Activated CD4-positive, alpha-beta T cell treated with anti-CD3 and anti-CD28 coated beads for 4 hours (primary cell): ENCODE data around the gene CDH23.

Experiments used
- DNase-seq, 2 donors: peaks; one replicate each; pipeline ENCODE4 v3.0.0-alpha.2; 2020

Gene CDH23

DNA sequence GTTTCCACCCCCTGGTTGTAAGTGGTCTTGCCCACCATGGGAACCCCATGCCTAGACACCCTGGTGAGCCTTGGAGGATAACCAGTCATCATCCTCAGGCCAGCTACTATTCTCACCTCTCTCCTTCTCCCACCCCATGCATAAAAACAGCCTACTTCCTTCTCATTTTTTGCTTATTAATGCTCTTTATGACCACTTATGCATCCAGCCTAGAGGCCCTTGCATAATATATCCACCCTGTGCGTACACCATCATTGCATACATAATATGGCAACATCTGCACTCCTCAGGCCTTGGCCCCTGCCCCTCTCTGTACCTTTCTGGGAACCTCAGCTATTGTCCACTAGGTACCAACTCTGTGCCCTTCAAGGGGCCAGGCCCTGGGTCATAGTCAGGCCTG is 91.0 kb downstream of the CDH23 start:
- no peak for DNase-seq

DNA sequence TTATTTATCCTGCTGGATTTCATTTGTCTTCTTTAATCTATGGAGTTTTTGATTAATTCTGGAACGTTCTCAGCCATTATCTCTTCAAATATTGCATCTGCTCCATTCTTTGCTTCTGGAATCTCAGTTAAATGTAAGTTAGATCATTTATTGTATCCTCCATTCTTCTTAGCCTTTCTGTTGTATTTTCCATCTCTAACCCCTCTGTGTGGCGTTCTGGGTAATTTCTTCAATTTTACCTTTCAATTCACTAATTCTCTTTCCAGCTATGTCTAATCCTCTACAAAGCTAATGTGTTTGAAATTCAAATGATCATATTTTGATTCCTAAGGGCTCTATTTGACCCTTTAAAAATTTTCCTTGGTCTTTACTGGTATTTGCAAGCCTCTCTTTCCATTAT is 92.4 kb downstream of the CDH23 start:
- DNase-seq: no peak

DNA sequence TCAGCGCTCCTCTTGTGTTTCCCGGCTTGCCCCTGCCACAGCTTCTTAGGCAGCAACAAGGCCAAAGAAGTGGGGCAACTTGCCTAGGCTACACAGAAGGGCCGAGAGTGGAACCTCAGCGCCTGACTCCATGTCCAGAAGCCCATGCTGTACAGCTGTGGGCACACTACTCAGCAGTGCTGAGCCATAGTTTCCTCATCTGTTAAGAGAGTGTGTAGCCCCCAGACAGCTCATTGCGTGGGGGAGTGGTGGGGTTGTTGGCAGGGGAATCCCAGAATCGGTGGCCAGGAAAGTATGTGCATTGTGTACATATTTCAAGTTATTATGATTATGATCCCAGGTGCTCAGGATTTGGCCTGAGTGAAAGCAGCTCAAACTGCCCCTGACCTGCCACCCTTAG is 96.2 kb downstream of the CDH23 start:
- no peak for DNase-seq

DNA sequence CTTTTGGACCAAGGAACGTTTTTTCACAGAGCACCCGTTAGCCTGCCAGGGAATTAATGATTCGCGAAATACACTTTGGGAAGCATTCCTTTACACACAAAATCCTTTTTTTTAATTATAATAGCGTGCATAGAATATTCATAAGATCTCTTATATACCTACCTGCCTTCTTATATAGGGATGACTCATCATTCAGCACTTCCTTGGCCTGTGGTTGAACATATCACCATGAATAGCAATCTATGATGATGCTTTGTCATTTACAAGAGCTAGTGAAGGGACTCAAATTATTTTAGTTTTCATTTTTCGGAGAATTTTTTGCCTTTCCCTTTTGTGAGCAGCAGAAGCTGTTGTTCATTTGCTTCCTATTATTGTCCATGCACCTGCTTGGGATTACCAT is 97.0 kb downstream of the CDH23 start:
- DNase-seq: no peak

DNA sequence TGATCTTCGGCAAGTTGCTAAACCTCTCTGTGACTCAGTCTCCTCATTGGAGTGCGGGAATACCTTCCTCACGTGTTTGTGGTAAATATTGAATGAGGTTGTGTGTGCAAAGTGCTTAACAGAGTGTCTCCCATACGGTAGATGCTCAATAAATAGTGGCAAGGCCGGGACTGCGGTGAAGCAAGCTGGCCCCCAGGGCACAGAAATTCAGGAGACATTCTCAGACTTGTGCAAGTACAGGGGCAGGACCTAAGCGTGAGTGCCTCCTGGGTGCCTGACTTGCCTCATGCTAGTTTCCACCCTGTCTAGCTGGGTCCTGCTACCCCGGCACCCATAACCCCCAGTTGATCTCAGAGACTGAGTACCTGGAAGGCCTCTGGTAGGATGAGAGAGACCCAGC is 97.8 kb downstream of the CDH23 start:
- no peak for DNase-seq

DNA sequence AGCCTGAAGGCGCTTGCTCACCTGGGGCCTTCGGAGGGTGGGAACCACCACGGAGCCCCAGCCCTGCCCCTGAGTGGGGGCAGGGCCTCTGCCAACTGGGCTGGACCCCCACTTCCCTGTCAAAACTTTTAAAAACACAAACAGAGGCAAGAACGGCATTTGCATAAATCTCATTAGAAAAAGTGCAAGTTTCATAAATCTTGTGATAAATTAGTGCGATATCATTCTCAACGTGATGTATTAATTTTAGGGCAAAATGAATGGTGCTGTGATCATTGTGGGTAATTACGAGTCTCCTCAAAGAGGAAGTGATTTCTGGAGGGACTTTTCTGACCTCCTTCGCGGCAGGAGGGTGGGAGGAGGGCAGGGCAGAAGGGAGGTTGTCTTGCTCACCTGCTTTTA is 98.3 kb downstream of the CDH23 start:
- DNase-seq: no peak

DNA sequence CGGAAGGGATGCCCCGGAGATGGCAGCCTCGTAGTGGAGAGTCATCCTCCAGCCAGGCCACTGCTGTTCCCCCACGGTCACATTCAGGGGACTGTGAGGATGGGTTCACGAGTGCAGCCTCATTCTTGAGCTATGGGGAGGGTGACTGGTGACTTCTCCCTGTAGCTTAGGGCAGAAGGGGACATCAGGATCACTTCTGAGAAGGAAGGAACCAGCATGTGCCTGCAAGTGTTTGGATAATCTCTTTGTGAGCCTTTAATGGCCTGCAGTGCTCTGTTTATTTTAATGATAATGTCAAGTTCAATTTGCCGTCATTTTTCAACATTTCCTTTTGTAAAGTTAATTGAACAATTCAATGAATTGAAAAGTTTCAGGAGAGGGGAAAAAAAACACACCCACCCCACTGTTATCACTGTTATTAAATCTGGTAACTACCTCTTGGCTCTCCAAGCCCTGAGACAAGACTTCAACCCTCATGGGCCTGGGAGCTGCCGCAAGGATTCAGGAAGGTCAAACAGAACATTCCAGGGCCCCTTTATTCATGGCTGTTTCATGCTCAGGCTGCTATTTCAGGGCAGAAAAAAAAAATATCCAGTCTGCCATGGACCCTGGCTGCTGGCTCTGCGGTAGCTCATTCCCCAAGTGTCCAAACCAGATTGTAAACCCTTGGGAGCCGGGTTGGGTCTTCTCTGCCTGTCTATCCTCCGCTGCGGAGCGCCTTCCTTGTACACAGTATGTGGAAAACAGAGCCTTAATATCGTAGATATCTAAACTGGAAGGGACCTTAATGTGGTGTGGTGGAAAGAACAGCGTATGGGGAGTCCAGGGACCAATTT is 100.4 kb downstream of the CDH23 start:
- DNase-seq: no peak

DNA sequence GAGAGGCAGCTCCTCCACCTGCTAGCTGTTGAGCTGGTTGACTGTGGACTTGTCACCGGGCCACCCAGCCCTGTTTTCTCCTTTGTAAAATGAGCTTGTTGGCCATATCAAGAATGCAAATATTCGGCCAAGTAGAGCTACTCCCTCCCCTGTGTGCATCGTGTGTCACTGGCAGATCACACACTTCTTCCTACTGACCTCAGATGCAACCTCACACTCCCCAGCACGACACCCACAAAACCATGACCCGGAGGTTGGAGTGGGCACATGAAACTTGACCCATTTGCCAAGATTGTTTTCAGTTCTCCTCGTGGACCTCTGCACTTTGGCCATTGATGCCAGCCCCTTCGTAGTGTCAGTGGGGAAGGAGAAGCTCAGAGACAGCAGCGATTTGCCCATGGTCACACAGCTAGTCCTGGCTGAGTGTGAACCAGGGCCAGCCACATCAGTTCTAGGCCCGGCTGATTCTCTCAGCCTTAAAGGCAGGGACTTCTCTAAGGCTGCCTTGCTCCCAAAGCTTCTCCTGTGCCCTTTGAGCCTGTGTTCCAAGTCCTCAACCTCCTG is 101.1 kb downstream of the CDH23 start:
- DNase-seq: no peak

DNA sequence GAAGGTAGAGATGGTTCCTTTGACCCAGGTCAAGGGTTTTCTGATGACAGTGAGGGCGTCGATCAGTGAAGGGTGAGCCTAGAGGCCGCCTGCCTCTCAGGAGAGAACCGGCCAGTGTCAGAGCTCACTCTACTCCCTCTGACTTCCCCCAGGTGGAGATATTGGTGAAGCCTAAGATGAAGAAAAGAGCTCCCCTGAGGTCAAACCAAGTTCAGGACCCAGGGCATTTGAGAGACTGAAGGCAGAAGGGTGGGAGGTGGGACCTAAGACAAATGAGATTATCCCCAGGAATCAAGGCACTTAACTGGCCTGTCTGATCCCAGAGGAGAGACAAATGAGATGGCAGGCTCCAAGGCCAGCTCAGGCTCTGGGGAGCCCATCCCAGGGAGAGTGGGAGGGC is 104.7 kb downstream of the CDH23 start:
- DNase-seq: no peak

DNA sequence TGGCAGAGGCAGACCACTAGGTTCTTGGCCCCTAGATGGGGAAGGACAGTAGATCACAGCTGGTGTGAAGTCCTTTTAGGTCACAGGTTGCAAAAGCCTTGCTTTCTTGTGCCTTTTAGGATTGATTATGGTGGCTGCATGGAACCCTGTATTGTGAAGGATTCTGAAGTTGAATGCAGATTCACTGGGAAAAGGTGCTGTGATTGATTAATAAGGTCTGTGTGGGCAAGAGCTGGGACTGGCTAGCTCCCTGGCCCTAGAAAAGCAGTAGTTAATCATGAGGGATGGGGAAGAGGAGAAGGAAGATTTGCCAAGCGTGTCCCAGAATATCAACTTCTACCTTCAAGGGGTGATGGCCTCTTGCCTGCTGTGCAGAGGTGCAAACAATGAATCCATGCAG is 105.5 kb downstream of the CDH23 start:
- DNase-seq: no peak

DNA sequence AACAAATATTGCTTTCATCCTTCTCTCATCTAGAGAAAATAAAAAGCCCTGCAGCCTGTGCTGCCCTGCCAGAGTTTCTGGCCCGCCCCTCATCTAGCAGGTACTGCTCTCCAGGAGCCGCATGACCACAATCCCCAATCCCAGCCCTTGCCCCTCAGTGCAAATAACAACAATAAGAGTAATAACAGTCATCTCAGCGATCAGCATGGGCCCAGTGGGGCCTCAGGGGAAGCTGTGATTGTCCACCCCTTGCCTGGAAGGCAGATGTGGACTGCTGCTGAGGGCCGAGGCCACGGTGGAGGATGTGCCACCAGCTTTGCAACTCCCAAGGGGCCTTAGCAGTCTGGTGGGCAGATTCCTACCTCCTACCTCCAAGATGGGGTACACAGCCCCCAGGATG is 106.1 kb downstream of the CDH23 start:
- no peak for DNase-seq

DNA sequence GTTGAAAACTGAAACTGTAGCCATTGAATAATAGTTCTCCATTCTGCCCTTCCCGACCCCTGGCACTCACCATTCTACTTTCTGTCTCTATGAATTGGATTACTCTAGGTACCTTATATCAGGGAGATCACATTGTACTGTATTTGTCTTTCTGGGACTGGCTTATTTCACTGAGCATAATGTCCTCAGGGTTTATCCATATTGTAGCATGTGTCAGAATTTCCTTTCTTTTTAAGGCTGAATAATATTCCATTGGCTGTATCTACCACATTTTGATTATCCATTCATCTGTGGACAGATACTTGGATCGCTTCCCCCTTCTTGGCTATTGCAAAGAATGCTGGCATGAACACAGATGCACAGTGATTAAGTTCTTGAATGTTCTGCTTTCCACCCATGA is 107.4 kb downstream of the CDH23 start:
- DNase-seq: no peak

DNA sequence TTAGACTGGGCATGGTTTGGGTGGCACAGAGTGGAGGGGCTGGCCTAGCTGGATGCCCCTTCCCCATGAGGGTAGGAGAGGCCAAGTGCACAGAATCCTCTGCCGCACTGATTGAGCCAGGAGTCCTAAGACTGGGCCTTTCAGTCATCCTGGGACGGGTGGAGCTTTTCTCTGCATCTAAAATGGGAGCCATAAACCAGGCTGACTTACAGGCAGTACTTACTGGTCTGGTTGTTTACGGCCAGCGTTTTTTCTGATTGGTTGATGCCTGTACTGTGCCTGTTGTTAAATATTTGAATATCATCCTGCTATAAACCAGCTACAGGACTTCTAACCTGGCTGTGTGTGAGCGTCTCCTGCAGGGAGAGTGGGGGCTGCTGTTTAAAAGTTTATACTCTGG is 107.8 kb downstream of the CDH23 start:
- no peak for DNase-seq

DNA sequence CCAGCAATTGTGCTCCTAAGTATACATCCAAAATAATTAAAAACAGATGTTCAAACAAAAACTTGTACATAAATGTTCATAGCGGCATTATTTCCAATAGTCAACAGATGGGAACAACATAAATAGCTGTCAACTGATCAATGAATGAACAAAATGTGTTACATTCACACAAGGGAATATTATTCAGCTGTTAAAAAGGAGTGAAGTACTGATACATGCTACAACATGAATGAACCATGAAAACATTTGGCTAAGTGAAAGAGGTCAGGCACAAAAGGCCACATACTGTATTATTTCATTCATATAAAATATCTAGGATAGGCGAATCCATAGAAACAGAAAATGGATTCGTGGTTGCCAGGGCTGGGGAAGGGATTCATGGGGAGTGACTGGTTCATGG is 109.1 kb downstream of the CDH23 start:
- no peak for DNase-seq

DNA sequence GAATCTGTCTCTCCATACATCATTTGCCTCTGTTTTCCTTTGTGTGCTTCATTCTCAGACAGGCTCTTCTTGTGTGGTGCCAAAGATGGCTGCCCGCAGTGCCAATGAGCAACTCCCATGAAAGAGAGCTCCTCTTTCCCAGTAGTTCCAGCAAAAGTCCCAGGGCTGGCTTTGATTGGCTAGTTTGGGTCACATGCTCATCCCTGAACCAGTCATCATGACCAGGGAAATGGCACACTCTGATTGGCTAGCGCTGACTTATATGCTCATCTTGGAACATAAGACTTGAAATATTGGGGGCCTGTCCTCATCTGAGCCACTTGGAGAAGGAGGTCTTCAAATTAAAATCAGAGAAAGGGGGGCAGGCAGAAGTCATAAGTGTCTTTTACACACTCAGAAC is 112.7 kb downstream of the CDH23 start:
- DNase-seq: no peak

DNA sequence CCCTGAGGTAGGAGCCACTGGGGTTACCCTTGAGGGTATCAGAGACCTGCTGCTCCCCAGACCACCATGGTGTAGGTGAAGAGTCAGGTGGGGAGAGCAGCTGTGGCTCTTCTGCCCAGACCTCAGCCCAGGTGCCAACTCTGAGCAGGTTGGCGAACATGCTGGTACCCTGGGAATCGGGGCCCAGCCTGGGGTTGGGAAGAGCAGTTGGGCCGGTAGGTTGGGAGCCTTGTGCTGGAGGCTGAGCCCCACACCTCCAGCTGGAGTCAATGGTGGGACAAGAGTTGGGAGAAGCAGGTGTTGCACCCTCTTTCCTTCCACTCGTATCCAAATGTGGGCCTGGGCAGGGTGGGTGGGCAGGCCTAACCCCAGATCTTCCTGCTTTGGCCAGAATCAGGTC is 114.5 kb downstream of the CDH23 start:
- DNase-seq: no peak

DNA sequence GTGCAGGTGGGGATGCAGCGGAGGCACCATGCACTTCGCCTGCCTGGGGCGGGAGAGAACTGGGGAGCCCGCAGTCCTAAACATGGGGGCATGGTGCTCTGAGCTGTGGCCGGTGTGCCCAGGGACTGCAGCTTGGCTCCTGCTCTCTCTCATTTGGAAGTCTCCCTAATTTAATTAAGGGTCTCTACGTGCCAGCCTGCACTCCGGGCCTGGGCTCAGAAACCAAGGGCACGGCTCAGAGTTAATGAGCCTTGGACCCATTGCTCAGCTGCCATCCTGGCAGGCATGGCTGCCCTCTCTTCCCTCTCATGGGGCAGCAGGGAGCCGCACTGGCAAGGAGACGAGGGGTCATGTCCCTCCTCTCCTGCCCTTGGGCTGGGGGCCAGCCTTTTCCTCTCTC is 115.6 kb downstream of the CDH23 start:
- DNase-seq: no peak

DNA sequence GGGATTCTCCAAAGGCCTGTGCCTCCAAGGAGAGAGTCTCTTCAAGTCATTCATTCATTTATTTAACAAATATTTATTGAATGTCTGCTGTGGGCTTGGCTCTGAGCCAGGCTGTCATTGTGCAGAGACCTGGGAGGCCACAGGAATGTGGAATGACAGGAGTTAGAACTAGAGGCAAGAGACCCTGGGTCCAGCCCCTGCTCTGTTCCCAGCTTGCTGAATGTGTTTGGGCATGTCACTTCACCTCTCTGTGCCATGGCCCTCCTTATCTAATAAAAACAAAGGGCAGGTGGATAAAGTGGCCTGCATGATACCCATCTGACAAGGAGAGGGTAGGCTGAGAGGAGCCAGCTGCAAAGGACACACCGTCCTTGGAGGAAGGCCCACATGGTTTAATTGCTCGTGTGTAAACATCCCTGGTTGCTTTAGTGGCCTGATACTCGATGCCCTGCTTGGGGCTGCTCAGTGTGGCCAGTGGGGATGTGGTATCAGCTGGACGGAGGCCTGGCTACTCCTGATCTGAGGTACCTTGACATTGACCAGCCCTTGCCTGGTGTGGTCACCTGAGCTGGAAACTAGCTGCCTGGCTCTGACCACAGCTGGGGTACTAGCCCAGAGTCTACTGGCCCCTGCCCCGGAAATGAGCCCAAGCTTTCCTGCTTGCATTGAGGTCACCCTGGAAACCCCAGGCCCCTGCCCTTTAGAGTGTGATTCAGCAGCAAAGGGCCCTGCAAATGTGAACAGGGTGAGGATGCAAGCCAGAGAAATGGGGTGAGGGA is 116.2 kb downstream of the CDH23 start:
- no peak for DNase-seq

DNA sequence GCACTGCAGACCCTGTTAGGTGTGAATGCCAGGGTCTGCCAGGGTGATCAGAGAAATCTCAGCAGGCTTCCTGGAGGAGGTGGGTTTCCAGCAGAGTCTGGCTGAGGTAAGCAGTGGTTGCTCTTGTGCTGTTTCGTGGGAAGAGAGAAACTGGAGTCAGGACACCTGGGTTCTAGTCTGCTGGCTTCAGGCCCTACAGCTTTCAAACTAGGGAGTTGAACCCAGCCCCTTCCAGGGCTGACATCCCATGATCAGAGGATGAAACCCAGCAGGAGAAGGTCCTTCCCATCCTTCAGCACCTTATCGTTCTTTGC is 116.8 kb downstream of the CDH23 start:
- no peak for DNase-seq

DNA sequence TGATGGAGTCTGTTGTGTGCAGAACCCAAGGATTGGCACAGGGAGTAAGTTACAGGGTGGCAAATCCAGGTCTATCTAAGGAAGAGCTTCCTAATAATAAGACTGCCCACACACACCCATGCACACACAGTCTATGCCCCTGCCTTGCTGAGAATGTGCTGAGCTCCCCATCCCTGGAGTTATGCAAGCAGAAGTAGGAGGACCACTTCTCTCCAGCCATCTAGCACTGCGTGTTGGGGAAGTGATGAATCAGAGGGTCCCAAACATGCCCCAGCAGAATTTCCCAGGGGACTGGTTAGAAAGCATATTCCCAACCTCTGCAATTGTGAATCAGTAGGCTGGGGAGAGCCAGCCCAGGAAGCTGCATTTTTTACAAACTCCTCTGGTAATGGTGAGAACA is 117.2 kb downstream of the CDH23 start:
- DNase-seq: no peak

DNA sequence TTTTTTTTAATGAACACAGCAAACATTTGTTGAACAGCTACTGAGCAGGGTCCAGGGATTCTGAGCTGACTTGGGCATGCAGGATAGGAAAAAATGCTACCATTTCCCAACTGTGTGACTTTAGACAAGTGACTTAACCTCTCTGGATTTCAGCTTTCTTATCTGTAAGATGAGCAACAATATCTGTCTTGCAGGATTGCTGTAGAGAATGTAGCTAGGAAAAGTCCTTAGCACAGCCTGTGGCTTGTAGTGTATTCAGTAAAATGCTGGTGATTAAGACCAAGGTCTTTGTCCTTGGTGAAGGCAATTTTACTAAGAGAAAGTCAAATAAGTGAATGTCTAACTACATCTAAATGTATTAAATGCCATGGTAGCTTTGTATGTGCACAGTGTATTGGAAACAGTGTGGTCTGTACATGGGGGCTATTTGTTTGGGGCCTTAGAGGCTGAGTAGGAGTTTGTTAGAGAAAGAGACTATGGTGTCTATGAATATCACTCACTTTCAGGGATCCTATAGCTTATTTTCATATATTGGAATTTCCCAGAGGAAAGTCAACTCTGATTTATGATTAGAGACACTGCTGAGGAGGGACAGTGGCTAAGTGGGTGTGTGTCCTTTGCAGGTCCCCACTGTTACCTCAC is 118.9 kb downstream of the CDH23 start:
- DNase-seq: no peak

DNA sequence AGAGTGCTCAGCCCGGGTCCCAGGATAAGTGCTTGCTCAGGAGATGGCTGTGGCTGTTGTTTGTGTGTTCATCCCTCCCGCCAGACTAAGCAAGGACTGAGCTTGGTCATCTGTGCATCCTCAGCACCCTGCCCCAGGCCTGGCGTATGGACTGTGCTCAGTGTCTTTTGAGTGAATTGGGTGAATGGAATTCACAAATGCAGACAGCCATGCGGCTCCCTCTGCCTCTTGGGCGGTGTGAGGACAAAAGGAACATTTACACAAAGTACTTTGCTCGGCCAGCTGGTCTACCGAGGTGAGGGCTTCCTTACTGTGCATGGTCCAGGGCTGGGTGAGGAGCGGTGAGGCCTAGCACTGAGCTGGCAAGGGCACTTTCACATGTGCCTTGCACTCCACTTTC is 120.2 kb downstream of the CDH23 start:
- DNase-seq: no peak

DNA sequence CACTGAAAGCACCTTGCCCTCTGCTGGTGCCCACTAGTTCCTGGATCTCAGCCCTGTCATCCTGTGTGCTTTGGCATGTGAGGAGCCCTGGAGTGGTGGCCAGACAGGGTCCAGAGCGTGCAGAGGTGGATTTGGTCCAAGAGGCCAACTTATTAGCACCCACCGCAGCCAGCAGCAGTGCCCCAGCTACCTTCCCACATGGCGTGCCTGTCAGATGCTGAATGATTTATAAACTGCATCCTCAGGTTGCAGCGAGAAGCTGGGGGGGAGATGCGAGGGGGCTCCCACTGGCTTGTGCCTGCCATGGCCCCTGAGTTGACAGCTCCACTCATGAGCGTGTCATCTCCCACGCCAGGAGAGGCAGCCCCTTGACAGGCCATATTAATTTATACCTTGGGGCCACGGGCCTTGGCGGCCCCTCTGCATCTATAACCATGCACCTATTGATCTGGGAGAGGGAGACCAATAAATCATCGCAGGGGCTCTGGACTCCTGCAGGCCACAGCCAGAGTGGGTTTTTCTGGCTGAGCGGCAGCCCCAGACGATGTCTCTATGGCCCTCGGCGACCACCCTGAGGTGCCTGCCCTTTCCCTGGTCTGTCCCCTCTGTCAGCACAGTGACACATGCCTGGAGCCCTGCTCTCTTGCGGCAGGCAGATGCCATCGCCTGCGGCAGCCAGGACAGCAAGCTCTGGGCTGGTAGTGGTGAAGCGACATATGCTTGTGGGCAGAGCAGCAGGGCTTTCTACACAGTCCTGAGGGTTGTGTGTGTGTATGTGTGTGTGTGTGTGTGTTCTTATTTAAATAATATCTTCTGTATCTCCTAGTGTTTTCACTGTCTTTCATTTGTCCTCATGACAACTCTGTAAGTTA is 120.8 kb downstream of the CDH23 start:
- DNase-seq: no peak
